Hematopoietic multipotent progenitor cell treated with erythropoietin and hydrocortisone succinate and interleukin-3 and kit ligand, for 6 days (in vitro differentiated cells): ENCODE measurements around the gene NTM.
"Not testable (repeated sequence)": the region's sequence is repeated elsewhere in the genome, so short reads cannot be mapped to it uniquely, and the experiment has no call there.

Source experiments
- DNase-seq: peaks from one replicate; pipeline ENCODE4 v3.0.0-alpha.2; 2015

Gene NTM

GRCh38 chr11:132351050-132351449 is 980.6 kb downstream of the NTM start:
- DNase-seq, result no peak

GRCh38 chr11:132352497-132352896 is 982.1 kb downstream of the NTM start:
- no peak for DNase-seq

- no peak for DNase-seq
These were observed 982.8 kb downstream of the NTM start for GRCh38 chr11:132353255-132353654.

- no peak for DNase-seq
These were observed 987.6 kb downstream of the NTM start for GRCh38 chr11:132357811-132358572.

GRCh38 chr11:132358573-132358953 is 988.1 kb downstream of the NTM start:
- DNase-seq, result no peak

GRCh38 chr11:132361011-132361550 is 990.7 kb downstream of the NTM start:
- no peak for DNase-seq

- DNase-seq, result no peak
These were observed 995.2 kb downstream of the NTM start for GRCh38 chr11:132365650-132366049.

- DNase-seq, result no peak
These were observed 996.9 kb downstream of the NTM start for GRCh38 chr11:132367293-132367692.

- DNase-seq, result not testable (repeated sequence)
These were observed 999.7 kb downstream of the NTM start for GRCh38 chr11:132370114-132370513.

GRCh38 chr11:132373405-132374143 is 1003.2 kb downstream of the NTM start:
- DNase-seq, result no peak

GRCh38 chr11:132379540-132379939 is 1009.1 kb downstream of the NTM start:
- DNase-seq, result no peak
